Measurements from ENCODE around the gene CARD19. TPM values are rescaled to one million over a fixed set of nuclear protein-coding genes. Genes with fewer than 3 reads are reported as not detected.

Gene CARD19
- polyA plus RNA-seq, 1 donor (not counting 4 experiments of a cell fraction or from before 2014, with no cell fraction given), result 36.7 TPM

- FAIRE-seq, result no peak
These were observed 28.9 kb upstream of the CARD19 start for GRCh38 chr9:93066978-93067603.

GRCh38 chr9:93068956-93069355 lies 27.1 kb upstream of the CARD19 start:
- H3K27me3 ChIP-seq (ENCODE audit: control insufficient read depth, extremely low read depth, insufficient read depth, low read length), result peaks cover 18% of the 10 kb centered on the region
- H3K79me2 ChIP-seq (ENCODE audit: control insufficient read depth, insufficient read depth, low read length), result no peaks in the 10 kb centered on the region
- H3K9ac ChIP-seq (ENCODE audit: control insufficient read depth, extremely low read depth, insufficient read depth, low read length), result no peak overlapping the region
- H3K36me3 ChIP-seq (ENCODE audit: control insufficient read depth in 2 of 2, extremely low read depth in 1 of 2, insufficient read depth in 2 of 2, low read length in 2 of 2), result no peaks in the 10 kb centered on the region
- TF ChIP-seq CTCF (optimal IDR thresholded peaks at IDR 0.05 in 1 of 3, IDR thresholded peaks at IDR 0.05 in 1 of 3, conservative IDR thresholded peaks at IDR 0.05 in 1 of 3; ENCODE audit: extremely low read depth in 1 of 3, insufficient read depth in 2 of 3, low read length in 3 of 3), result no peak
- no peak for TF ChIP-seq EZH2 (IDR thresholded peaks at IDR 0.05; ENCODE audit: low read length)
- FAIRE-seq, result no peak
- no peaks in the 10 kb centered on the region for H3K4me1 ChIP-seq (ENCODE audit: control insufficient read depth, extremely low read depth, insufficient read depth, low read length)
- dilution Hi-C loops (cut with MboI; ENCODE audit: extremely low pct_ligation_motif_present, low sequenced_read_pairs), result no loop called here
- no peaks in the 10 kb centered on the region for H4K20me1 ChIP-seq (ENCODE audit: control insufficient read depth, extremely low read depth, insufficient read depth, low read length)
- H3K4me3 ChIP-seq (ENCODE audit: control insufficient read depth in 2 of 3, extremely low read depth in 1 of 3, insufficient read depth in 2 of 3, low read depth in 1 of 3, low read length in 3 of 3), result no peak overlapping the region
- no peak overlapping the region for H3K27ac ChIP-seq (ENCODE audit: control insufficient read depth, insufficient read depth, low read length)
- H3K9me1 ChIP-seq (ENCODE audit: control insufficient read depth, extremely low read depth, insufficient read depth, low read length), result no peaks in the 10 kb centered on the region
- no peaks in the 10 kb centered on the region for H3K9me3 ChIP-seq (ENCODE audit: control insufficient read depth, low read depth, low read length)
- no peak overlapping the region for H3K4me2 ChIP-seq (ENCODE audit: control insufficient read depth, extremely low read depth, insufficient read depth, low read depth, low read length)
- H2AFZ ChIP-seq (ENCODE audit: control insufficient read depth, low read length), result no peak overlapping the region
- DNase-seq (ENCODE audit: low read depth, low spot score), result no peak

More at GRCh38 chr9:93066978-93067603, 28.9 kb upstream of the CARD19 start:
- no peaks in the 10 kb centered on the region for H3K4me1 ChIP-seq (ENCODE audit: control insufficient read depth, extremely low read depth, insufficient read depth, low read length)
- dilution Hi-C loops (cut with MboI; ENCODE audit: extremely low pct_ligation_motif_present, low sequenced_read_pairs), result no loop called here
- TF ChIP-seq EZH2 (IDR thresholded peaks at IDR 0.05; ENCODE audit: low read length) (no peak), CTCF (optimal IDR thresholded peaks at IDR 0.05 in 1 of 3, IDR thresholded peaks at IDR 0.05 in 1 of 3, conservative IDR thresholded peaks at IDR 0.05 in 1 of 3; ENCODE audit: extremely low read depth in 1 of 3, insufficient read depth in 2 of 3, low read length in 3 of 3) (no peak)
- H3K9me3 ChIP-seq (ENCODE audit: control insufficient read depth, low read depth, low read length), result no peaks in the 10 kb centered on the region
- no peaks in the 10 kb centered on the region for H3K79me2 ChIP-seq (ENCODE audit: control insufficient read depth, insufficient read depth, low read length)
- H3K9ac ChIP-seq (ENCODE audit: control insufficient read depth, extremely low read depth, insufficient read depth, low read length), result no peak overlapping the region
- no peak overlapping the region for H3K4me3 ChIP-seq (ENCODE audit: control insufficient read depth in 2 of 3, extremely low read depth in 1 of 3, insufficient read depth in 2 of 3, low read depth in 1 of 3, low read length in 3 of 3)
- no peaks in the 10 kb centered on the region for H3K36me3 ChIP-seq (ENCODE audit: control insufficient read depth in 2 of 2, extremely low read depth in 1 of 2, insufficient read depth in 2 of 2, low read length in 2 of 2)
- H3K27me3 ChIP-seq (ENCODE audit: control insufficient read depth, extremely low read depth, insufficient read depth, low read length), result peaks cover 23% of the 10 kb centered on the region
- no peak for DNase-seq (ENCODE audit: low read depth, low spot score)
- H3K9me1 ChIP-seq (ENCODE audit: control insufficient read depth, extremely low read depth, insufficient read depth, low read length), result no peaks in the 10 kb centered on the region
- H3K4me2 ChIP-seq (ENCODE audit: control insufficient read depth, extremely low read depth, insufficient read depth, low read depth, low read length), result no peak overlapping the region
- no peaks in the 10 kb centered on the region for H4K20me1 ChIP-seq (ENCODE audit: control insufficient read depth, extremely low read depth, insufficient read depth, low read length)
- H2AFZ ChIP-seq (ENCODE audit: control insufficient read depth, low read length), result no peak overlapping the region
- H3K27ac ChIP-seq (ENCODE audit: control insufficient read depth, insufficient read depth, low read length), result no peak overlapping the region
